HepG2 (cell line): ENCODE results near the gene GNPNAT1. TPM values are rescaled to one million over a fixed set of nuclear protein-coding genes. Genes with fewer than 3 reads are reported as not detected.

Experiments
- HNRNPL ChIP-seq: fragments of 200-400 bp; formaldehyde crosslinking; IDR thresholded peaks from 2 replicates; pipeline ENCODE4 v1.6.1; 2017; ENCODE audit warnings: mild to moderate bottlenecking, low read depth, low read length
- KLF6 ChIP-seq: IDR thresholded peaks from 2 replicates; pipeline ENCODE4 v1.8.0; 2016; ENCODE audit warnings: missing biosample characterization, missing genetic modification reagents
- MEIS2 ChIP-seq: sonication (generic); formaldehyde crosslinking; IDR thresholded peaks from 2 replicates; pipeline ENCODE4 v1.9.0; 2021; ENCODE audit warnings: mild to moderate bottlenecking, missing genetic modification reagents
- PAF1 ChIP-seq: IDR thresholded peaks from 2 replicates; pipeline ENCODE4 v1.6.1; 2016; ENCODE audit warnings: missing genetic modification reagents, missing compliant biosample characterization
- PAWR ChIP-seq: sonication (generic); formaldehyde crosslinking; IDR thresholded peaks from 2 replicates; pipeline ENCODE4 v1.4.0; 2020; ENCODE audit warnings: missing genetic modification reagents, mild to moderate bottlenecking, borderline replicate concordance
- POGZ ChIP-seq: sonication (generic); formaldehyde crosslinking; IDR thresholded peaks from 2 replicates; pipeline ENCODE4 v1.4.0; 2020; ENCODE audit warnings: mild to moderate bottlenecking, missing genetic modification reagents
- SOX5 ChIP-seq: IDR thresholded peaks from 2 replicates; pipeline ENCODE4 v1.6.1; 2016; ENCODE audit warnings: borderline replicate concordance
- SRSF9 ChIP-seq: fragments of 200-400 bp; formaldehyde crosslinking; IDR thresholded peaks from 2 replicates; pipeline ENCODE4 v1.6.1; 2018; ENCODE audit warnings: borderline replicate concordance, mild to moderate bottlenecking, low read depth, low read length; ENCODE audit not compliant: insufficient read depth, poor library complexity, severe bottlenecking
- ZBTB7A ChIP-seq: sonication (generic); formaldehyde crosslinking; IDR thresholded peaks from 2 replicates; pipeline ENCODE4 v1.8.0; 2022; ENCODE audit warnings: mild to moderate bottlenecking, missing genetic modification reagents
- ZEB1 ChIP-seq: IDR thresholded peaks from 2 replicates; pipeline ENCODE4 v1.6.1; 2012; ENCODE audit warnings: mild to moderate bottlenecking, low read depth, inconsistent platforms; ENCODE audit not compliant: insufficient replicate concordance
- ZKSCAN8 ChIP-seq: IDR thresholded peaks from 2 replicates; pipeline ENCODE4 v1.6.1; 2016; ENCODE audit warnings: borderline replicate concordance, missing genetic modification reagents, missing compliant biosample characterization
- ZNF232 ChIP-seq: sonication (generic); formaldehyde crosslinking; IDR thresholded peaks from 2 replicates; pipeline ENCODE4 v1.4.0; 2020; ENCODE audit warnings: missing genetic modification reagents, borderline replicate concordance
- ZNF264 ChIP-seq: sonication (generic); formaldehyde crosslinking; IDR thresholded peaks from 2 replicates; pipeline ENCODE4 v1.4.0; 2020; ENCODE audit warnings: missing genetic modification reagents
- ZNF747 ChIP-seq: sonication (generic); formaldehyde crosslinking; IDR thresholded peaks from 2 replicates; pipeline ENCODE4 v1.8.1; 2023; ENCODE audit warnings: missing genetic modification reagents, mild to moderate bottlenecking, borderline replicate concordance
- polyA plus RNA-seq, 8 experiments: library from polyadenylated mRNA; depleted of rRNA in 3 of 8; stranded (reverse) in 7 of 8; unstranded in 1 of 8; fragments of >200 nt; fragmentation: Illumina TruSeq in 4 of 8; extraction: Trizol in 4 of 8; gene quantifications; 2 replicates each; pipeline versions ENCODE4 v1.2.1 to v1.2.3, GENCODE V29; 2011 to 2016; ENCODE audit warnings: low read depth in 4 of 8, missing spikeins in 1 of 8, mixed read lengths in 1 of 8; ENCODE audit not compliant: insufficient read depth in 1 of 8
- total RNA-seq, 5 experiments: library from RNA; depleted of rRNA; stranded (reverse); fragments of >200 nt; fragmentation: Illumina TruSeq; extraction: Trizol; gene quantifications; 2 replicates each; pipeline ENCODE4 v1.2.3, GENCODE V29; 2016; ENCODE audit warnings: low read depth in 1 of 5
- TF ChIP-seq, protein P1 (sequence below): sonication (generic); formaldehyde crosslinking; IDR thresholded peaks from 2 replicates; pipeline ENCODE4 v1.4.0; 2020; ENCODE audit warnings: missing genetic modification reagents
- TF ChIP-seq, protein P2 (sequence below): sonication (generic); formaldehyde crosslinking; IDR thresholded peaks from 2 replicates; pipeline ENCODE4 v1.4.0; 2020; ENCODE audit warnings: missing genetic modification reagents
- TF ChIP-seq, protein P3 (sequence below): sonication (generic); formaldehyde crosslinking; IDR thresholded peaks from 2 replicates; pipeline ENCODE4 v1.5.1; 2020; ENCODE audit warnings: mild to moderate bottlenecking, missing genetic modification reagents, moderate library complexity
- TF ChIP-seq, protein P4 (sequence below): sonication (generic); formaldehyde crosslinking; IDR thresholded peaks from 2 replicates; pipeline ENCODE4 v1.5.0; 2020; ENCODE audit warnings: missing genetic modification reagents
- TF ChIP-seq, protein P5 (sequence below): sonication (generic); formaldehyde crosslinking; IDR thresholded peaks from 2 replicates; pipeline ENCODE4 v1.4.0; 2020; ENCODE audit warnings: missing genetic modification reagents, borderline replicate concordance

GNPNAT1 gene
- total and polyA plus RNA-seq, 2 of the 13 experiments (the other 11 are each of a cell fraction or from before 2014, with no cell fraction given): 38.3 to 54.9 TPM

DNA sequence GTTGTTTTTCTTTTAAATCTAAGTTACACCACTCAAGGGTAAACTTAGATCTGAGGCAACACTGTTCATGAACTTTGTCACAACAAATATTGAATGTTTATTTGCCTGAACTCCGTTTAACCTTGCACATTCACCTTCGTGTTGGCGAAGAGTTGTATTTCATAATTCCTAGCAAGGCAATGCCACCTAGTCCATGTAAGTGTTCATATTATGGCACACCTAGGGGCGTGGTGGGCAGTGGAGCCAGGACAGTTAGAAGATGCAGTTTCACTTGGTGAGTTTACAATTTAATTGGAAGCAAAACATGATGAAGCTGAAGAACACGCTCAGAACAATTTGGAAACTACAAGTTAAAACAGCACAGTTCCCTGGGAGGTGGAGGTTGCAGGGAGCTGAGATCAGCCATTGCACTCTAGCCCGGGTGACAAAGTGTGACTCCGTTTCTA, 30.4 kb upstream of the GNPNAT1 start (continued):
- TF ChIP-seq, protein P1, sequence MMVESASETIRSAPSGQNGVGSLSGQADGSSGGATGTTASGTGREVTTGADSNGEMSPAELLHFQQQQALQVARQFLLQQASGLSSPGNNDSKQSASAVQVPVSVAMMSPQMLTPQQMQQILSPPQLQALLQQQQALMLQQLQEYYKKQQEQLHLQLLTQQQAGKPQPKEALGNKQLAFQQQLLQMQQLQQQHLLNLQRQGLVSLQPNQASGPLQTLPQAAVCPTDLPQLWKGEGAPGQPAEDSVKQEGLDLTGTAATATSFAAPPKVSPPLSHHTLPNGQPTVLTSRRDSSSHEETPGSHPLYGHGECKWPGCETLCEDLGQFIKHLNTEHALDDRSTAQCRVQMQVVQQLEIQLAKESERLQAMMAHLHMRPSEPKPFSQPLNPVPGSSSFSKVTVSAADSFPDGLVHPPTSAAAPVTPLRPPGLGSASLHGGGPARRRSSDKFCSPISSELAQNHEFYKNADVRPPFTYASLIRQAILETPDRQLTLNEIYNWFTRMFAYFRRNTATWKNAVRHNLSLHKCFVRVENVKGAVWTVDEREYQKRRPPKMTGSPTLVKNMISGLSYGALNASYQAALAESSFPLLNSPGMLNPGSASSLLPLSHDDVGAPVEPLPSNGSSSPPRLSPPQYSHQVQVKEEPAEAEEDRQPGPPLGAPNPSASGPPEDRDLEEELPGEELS (CRISPR knock-in tag): peak; percentile 99
- peak; percentile 69; the same call in 1 of the 2 replicates for TF ChIP-seq KLF6 (CRISPR knock-in tag)
- TF ChIP-seq POGZ (CRISPR knock-in tag): peak; percentile 80
- peak; percentile 62; the same call in 1 of the 2 replicates for TF ChIP-seq ZNF747 (CRISPR knock-in tag)
- TF ChIP-seq SRSF9: no peak
- 0 out of 2 replicates have a peak, but pooled peaks have one; percentile 29 for TF ChIP-seq HNRNPL
- TF ChIP-seq ZBTB7A (CRISPR knock-in tag): no peak; the same call in 1 of the 2 replicates
- TF ChIP-seq, protein P2, sequence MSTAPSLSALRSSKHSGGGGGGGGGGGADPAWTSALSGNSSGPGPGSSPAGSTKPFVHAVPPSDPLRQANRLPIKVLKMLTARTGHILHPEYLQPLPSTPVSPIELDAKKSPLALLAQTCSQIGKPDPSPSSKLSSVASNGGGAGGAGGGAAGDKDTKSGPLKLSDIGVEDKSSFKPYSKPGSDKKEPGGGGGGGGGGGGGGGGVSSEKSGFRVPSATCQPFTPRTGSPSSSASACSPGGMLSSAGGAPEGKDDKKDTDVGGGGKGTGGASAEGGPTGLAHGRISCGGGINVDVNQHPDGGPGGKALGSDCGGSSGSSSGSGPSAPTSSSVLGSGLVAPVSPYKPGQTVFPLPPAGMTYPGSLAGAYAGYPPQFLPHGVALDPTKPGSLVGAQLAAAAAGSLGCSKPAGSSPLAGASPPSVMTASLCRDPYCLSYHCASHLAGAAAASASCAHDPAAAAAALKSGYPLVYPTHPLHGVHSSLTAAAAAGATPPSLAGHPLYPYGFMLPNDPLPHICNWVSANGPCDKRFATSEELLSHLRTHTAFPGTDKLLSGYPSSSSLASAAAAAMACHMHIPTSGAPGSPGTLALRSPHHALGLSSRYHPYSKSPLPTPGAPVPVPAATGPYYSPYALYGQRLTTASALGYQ: peak; percentile 83
- TF ChIP-seq PAF1: no peak
- TF ChIP-seq, protein P3, sequence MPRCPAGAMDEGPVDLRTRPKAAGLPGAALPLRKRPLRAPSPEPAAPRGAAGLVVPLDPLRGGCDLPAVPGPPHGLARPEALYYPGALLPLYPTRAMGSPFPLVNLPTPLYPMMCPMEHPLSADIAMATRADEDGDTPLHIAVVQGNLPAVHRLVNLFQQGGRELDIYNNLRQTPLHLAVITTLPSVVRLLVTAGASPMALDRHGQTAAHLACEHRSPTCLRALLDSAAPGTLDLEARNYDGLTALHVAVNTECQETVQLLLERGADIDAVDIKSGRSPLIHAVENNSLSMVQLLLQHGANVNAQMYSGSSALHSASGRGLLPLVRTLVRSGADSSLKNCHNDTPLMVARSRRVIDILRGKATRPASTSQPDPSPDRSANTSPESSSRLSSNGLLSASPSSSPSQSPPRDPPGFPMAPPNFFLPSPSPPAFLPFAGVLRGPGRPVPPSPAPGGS (CRISPR knock-in tag): no peak
- no peak for TF ChIP-seq PAWR (CRISPR knock-in tag)
- 0 out of 2 replicates have a peak, but pooled peaks have one; percentile 55 for TF ChIP-seq ZNF264 (CRISPR knock-in tag)
- TF ChIP-seq MEIS2 (CRISPR knock-in tag): no peak
- no peak for TF ChIP-seq ZNF232 (CRISPR knock-in tag)
- TF ChIP-seq ZKSCAN8 (CRISPR knock-in tag): peak; percentile 83; the same call in 1 of the 2 replicates
- TF ChIP-seq SOX5 (CRISPR knock-in tag): peak; percentile 91
- TF ChIP-seq, protein P4, sequence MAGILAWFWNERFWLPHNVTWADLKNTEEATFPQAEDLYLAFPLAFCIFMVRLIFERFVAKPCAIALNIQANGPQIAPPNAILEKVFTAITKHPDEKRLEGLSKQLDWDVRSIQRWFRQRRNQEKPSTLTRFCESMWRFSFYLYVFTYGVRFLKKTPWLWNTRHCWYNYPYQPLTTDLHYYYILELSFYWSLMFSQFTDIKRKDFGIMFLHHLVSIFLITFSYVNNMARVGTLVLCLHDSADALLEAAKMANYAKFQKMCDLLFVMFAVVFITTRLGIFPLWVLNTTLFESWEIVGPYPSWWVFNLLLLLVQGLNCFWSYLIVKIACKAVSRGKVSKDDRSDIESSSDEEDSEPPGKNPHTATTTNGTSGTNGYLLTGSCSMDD (CRISPR knock-in tag): no peak
- peak; percentile 57 for TF ChIP-seq ZEB1
- TF ChIP-seq, protein P5, sequence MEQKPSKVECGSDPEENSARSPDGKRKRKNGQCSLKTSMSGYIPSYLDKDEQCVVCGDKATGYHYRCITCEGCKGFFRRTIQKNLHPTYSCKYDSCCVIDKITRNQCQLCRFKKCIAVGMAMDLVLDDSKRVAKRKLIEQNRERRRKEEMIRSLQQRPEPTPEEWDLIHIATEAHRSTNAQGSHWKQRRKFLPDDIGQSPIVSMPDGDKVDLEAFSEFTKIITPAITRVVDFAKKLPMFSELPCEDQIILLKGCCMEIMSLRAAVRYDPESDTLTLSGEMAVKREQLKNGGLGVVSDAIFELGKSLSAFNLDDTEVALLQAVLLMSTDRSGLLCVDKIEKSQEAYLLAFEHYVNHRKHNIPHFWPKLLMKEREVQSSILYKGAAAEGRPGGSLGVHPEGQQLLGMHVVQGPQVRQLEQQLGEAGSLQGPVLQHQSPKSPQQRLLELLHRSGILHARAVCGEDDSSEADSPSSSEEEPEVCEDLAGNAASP: peak; percentile 88
